Measurements from ENCODE around the gene ZNF445.

DNA sequence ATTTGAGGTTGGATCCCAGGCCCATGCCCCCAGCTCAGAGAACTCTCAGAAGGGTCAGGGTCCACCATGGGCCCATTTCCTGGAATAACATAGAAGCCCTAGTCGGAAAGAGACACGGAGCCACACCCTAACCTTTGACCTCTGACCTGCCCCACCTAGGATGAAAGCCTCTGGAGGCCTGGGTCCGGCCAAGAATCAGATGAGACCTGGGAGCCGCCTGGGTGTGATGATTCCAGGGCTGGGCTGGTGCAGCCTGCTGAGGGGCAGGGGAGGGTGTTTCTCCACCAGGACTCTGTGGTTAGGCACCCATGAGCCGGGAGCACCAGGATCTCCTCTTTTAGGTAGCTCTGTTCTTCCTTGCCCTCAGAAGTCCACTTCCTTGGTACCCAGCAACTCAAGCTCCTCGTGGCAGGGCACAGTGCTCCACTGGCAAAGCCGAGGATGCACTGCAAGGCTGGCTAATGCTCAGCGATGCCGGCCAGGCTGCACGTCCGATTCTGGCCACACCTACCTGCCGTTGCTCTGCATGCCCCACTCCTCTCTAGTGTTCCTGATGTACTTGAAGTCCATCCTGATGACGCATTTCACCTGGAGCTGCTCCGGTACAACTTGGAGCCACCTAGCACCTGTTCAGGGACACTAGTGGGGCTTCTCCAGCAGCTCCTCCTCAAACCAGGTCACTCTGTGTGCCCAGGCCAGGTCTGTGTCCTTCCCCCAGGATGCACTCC is 57.4 kb downstream of the ZNF445 start:
- TF ChIP-seq, protein P1, sequence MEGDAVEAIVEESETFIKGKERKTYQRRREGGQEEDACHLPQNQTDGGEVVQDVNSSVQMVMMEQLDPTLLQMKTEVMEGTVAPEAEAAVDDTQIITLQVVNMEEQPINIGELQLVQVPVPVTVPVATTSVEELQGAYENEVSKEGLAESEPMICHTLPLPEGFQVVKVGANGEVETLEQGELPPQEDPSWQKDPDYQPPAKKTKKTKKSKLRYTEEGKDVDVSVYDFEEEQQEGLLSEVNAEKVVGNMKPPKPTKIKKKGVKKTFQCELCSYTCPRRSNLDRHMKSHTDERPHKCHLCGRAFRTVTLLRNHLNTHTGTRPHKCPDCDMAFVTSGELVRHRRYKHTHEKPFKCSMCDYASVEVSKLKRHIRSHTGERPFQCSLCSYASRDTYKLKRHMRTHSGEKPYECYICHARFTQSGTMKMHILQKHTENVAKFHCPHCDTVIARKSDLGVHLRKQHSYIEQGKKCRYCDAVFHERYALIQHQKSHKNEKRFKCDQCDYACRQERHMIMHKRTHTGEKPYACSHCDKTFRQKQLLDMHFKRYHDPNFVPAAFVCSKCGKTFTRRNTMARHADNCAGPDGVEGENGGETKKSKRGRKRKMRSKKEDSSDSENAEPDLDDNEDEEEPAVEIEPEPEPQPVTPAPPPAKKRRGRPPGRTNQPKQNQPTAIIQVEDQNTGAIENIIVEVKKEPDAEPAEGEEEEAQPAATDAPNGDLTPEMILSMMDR (conservative IDR thresholded peaks at IDR 0.05), result no peak
- TF ChIP-seq EZH2 (IDR thresholded peaks at IDR 0.05; ENCODE audit: low read depth), result no peak

All from PC-9 (cell line).